Type B pancreatic cell (in vitro differentiated cells): ENCODE data around the gene AP2S1. TPM values are rescaled to one million over a fixed set of nuclear protein-coding genes. Genes with fewer than 3 reads are reported as not detected.
"Not testable (repeated sequence)": the region's sequence is repeated elsewhere in the genome, so short reads cannot be mapped to it uniquely, and the experiment has no call there.

Experiments used
- DNase-seq: peaks from one replicate; pipeline ENCODE4 v3.0.0; 2021; ENCODE audit warnings: mixed read lengths; ENCODE audit not compliant: unreplicated experiment; ENCODE audit errors: extremely low spot score
- H3K27ac Mint-ChIP-seq: 2 replicates; pipeline ENCODE4 v1.8.0; 2021; ENCODE audit warnings: mild to moderate bottlenecking, mixed read lengths
- H3K27me3 Mint-ChIP-seq: 2 replicates; pipeline ENCODE4 v1.8.0; 2021; ENCODE audit warnings: mixed read lengths
- H3K36me3 Mint-ChIP-seq: 2 replicates; pipeline ENCODE4 v1.8.0; 2021; ENCODE audit warnings: mixed read lengths
- H3K4me1 Mint-ChIP-seq: one replicate; pipeline ENCODE4 v1.8.0; 2021; ENCODE audit warnings: mixed read lengths; ENCODE audit not compliant: unreplicated experiment
- H3K4me3 Mint-ChIP-seq: 2 replicates; pipeline ENCODE4 v1.8.0; 2021; ENCODE audit warnings: mild to moderate bottlenecking, mixed read lengths
- H3K9me3 Mint-ChIP-seq: 2 replicates; pipeline ENCODE4 v1.8.0; 2021; ENCODE audit warnings: mixed read lengths
- total RNA-seq: library from RNA; stranded (reverse); gene quantifications from 2 replicates; pipeline ENCODE4 v1.2.1, GENCODE V29; 2021; ENCODE audit warnings: low replicate concordance
- TF ChIP-seq, protein P1 (sequence below): fragments of 200-600 bp; sonication (generic); conservative IDR thresholded peaks from 2 replicates; pipeline ENCODE4 v1.5.0; 2021; ENCODE audit warnings: antibody characterized with exemption, mild to moderate bottlenecking

The AP2S1 gene
- total RNA-seq, 1 donor from 2014 or later, result 128 TPM

DNA sequence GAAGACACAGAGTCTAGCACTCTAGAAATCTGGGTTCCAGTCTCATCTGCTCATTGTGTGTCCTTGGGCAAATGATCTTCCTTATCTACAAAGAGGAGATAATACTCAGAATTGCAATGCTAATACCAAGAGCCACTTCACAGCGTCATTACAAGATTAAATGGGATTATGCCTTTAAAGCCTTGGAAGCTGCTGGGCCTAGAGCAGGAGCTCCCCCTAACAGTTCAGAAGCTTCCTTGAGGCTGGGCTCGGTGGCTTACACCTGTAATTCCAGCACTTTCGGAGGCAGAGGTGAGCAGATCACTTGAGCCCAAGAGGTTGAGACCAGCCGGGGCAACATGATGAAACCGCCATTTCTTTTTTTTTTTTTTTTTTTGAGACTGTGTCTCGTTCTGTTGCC lies 27.6 kb downstream of the AP2S1 start:
- no peaks in the 10 kb centered on the region for H3K27me3 Mint-ChIP-seq
- TF ChIP-seq, protein P1, sequence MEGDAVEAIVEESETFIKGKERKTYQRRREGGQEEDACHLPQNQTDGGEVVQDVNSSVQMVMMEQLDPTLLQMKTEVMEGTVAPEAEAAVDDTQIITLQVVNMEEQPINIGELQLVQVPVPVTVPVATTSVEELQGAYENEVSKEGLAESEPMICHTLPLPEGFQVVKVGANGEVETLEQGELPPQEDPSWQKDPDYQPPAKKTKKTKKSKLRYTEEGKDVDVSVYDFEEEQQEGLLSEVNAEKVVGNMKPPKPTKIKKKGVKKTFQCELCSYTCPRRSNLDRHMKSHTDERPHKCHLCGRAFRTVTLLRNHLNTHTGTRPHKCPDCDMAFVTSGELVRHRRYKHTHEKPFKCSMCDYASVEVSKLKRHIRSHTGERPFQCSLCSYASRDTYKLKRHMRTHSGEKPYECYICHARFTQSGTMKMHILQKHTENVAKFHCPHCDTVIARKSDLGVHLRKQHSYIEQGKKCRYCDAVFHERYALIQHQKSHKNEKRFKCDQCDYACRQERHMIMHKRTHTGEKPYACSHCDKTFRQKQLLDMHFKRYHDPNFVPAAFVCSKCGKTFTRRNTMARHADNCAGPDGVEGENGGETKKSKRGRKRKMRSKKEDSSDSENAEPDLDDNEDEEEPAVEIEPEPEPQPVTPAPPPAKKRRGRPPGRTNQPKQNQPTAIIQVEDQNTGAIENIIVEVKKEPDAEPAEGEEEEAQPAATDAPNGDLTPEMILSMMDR, result no peak
- peaks cover 24% of the 10 kb centered on the region for H3K4me1 Mint-ChIP-seq
- no peak for DNase-seq
- H3K9me3 Mint-ChIP-seq, result no peaks in the 10 kb centered on the region
- no peak overlapping the region for H3K27ac Mint-ChIP-seq
- no peaks in the 10 kb centered on the region for H3K36me3 Mint-ChIP-seq
- H3K4me3 Mint-ChIP-seq, result no peak overlapping the region

DNA sequence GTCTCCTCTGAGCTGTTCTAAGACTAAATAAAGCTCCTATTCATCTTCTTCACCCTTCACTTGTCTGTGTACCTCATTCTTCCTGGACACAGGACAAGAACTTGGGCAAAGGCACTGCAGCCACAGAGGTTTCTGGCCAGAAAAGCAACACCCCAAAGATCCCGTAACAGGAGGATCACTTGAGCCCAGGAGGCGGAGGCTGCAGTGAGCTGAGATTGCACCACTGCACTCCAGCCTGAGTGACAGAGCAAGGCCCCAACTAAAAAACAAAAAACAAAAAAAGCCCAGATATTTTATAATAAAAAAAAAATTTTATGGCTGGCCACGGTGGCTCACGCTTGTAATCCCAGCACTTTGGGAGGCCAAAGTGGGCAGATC lies 28.2 kb downstream of the AP2S1 start:
- H3K27ac Mint-ChIP-seq, result peak overlapping the region; percentile 84
- DNase-seq, H3K4me3 Mint-ChIP-seq, H3K36me3 Mint-ChIP-seq, H3K9me3 Mint-ChIP-seq, H3K27me3 Mint-ChIP-seq: not testable (repeated sequence)
- H3K4me1 Mint-ChIP-seq, result peaks cover 24% of the 10 kb centered on the region

DNA sequence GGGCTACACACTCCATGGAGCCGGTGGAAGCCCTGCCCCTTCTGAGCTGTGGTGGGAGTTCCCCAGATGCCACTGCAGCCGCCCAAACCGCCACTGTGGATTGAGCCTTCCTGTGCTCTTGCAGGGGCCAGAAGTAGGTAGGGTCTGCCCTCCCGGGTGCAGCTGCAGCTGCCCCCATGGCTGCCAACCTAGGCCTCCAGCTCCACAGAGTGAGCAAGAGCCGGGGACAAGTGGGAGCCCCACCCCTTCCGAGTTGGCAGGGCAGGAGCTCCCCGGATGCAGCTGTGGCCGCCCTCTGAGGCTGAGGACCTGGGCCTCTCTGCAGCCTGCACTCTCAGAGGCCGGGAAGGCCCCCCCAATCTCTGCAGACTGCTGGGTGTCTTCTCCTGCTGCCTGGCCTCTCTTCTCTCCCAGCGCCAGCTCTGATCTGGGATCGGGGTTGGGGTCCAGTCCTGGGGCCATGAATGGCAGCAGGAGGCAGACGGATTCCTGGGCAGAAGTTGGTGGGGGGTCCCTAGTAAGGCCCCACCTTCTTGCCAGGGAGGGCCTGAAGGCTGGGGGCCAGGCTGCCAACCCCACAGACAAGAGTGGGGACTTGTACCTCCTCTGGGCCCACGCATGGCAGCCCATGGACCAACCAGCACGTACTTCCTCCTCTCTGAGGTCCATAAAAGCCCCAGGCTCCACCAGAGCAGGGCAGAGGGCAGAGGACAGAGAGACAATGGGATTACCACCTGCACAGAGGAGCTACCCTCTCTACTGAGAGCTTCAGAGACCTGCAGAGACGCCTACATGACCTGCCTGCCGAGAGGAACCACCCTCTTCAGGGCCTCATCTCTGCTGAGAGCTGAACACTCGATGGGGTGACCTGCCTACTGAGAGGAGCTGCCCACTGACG lies 28.9 kb downstream of the AP2S1 start:
- Mint-ChIP-seq H3K27me3 (no peaks in the 10 kb centered on the region), H3K9me3 (no peaks in the 10 kb centered on the region), H3K4me1 (peaks cover 19% of the 10 kb centered on the region), H3K36me3 (no peaks in the 10 kb centered on the region), H3K4me3 (no peak overlapping the region), H3K27ac (peak overlapping the region; percentile 93)
- TF ChIP-seq, protein P1, result no peak
- no peak for DNase-seq

DNA sequence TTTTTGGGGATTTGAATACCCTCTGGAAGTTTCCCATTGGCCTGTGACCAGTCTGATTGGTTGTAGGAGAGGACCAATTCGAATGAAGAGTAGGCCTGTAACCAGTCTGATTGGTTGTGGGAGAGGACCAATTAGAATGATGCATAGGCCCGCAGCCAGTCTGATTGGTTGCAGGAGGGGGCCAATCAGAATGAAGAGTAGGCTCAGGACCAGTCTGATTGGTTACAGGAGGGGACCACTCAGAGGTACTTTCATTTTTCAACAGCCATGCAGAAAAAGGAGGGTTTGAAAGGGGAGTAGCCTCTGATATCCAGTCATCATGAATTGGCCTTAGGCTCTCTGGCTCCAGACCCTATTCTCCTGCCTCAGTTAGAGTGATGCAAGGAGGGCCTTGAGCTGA lies 31.8 kb downstream of the AP2S1 start:
- H3K27ac Mint-ChIP-seq, result no peak overlapping the region
- H3K9me3 Mint-ChIP-seq, result no peaks in the 10 kb centered on the region
- H3K4me1 Mint-ChIP-seq, result peaks cover 20% of the 10 kb centered on the region
- no peaks in the 10 kb centered on the region for H3K36me3 Mint-ChIP-seq
- H3K27me3 Mint-ChIP-seq, result no peaks in the 10 kb centered on the region
- TF ChIP-seq, protein P1, result no peak
- no peak for DNase-seq
- H3K4me3 Mint-ChIP-seq, result no peak overlapping the region

DNA sequence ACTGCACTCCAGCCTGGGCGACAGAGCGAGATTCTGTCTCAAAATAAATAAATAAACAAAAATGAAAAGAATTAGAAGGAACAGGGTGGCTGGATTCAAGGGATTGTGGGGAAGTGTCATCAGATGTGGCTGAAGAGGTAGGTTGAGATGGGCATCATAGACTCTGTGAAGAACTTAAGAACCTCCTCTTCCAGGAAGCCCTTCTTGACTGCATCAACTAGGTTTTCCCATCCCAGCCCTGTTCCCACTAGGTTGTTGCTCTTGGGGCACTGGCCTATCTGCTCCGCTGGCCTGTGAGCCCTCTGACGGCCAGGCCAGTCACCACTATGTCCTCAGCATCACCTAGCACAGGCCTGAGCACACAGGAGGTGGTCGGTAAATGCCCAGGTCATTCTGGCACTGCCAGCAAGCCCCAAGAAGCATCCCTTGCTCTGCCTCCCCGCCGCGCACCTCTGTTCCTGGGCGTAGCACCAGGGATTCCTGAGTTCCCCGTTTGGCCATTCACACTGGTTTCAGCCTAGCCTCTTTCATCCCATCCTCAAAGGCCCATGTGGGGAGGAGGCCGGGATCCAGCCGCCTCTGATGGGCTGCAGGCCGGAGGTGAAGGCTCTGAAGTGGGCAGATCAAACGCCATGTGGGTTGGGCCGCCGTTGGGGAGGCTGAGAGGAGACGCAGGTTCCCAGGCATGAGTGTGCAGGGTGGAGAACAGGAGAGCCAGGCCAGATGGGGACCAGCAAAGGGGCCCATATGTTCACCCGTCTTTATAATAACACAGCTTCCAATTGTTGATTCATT lies 34.6 kb downstream of the AP2S1 start:
- Mint-ChIP-seq H3K9me3 (no peaks in the 10 kb centered on the region), H3K4me1 (peaks cover 25% of the 10 kb centered on the region), H3K27me3 (no peaks in the 10 kb centered on the region), H3K4me3 (no peak overlapping the region), H3K36me3 (no peaks in the 10 kb centered on the region), H3K27ac (no peak overlapping the region)
- TF ChIP-seq, protein P1, result no peak
- DNase-seq, result no peak

DNA sequence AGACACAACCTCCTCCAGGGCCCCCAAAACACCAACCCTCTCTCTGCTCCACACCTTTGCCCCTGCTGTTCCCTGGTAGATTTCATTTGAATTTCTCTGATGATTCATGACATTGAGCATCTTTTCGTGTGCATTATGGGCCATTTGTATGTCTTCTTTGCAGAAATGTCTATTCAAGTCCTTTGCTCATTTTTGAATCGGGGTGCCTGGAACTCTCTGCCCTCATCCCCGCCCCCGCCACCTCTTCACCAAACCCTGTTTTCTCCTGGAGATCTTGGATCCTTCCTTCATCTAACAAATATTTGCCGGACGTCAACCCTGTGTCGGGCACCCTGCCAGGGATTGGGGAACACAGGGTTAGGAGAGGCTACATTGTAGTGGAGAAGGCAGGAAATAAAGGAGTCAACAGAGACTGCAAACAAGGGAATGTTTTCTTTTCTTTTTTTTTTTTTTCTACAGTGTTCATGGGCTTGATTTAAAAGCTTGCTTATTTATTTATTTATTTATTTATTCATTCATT lies 36.7 kb downstream of the AP2S1 start:
- Mint-ChIP-seq H3K4me1 (peaks cover 12% of the 10 kb centered on the region), H3K27me3 (no peaks in the 10 kb centered on the region), H3K4me3 (no peak overlapping the region), H3K36me3 (no peaks in the 10 kb centered on the region), H3K27ac (no peak overlapping the region), H3K9me3 (no peaks in the 10 kb centered on the region)
- TF ChIP-seq, protein P1, result no peak
- no peak for DNase-seq
